Small intestine (tissue), 7 donors: Measurements from ENCODE around the gene NCEH1. TPM values are rescaled to one million over a fixed set of nuclear protein-coding genes. Genes with fewer than 3 reads are reported as not detected.
"Not testable (repeated sequence)": the region's sequence is repeated elsewhere in the genome, so short reads cannot be mapped to it uniquely, and the experiment has no call there.

Source experiments
- DNase-seq, 2 donors: peaks; one replicate each; pipeline versions ENCODE4 v3.0.0 to v3.0.0-alpha.2; 2013
- FAIRE-seq: peaks from 2 replicates; lab custom pipeline; 2012; peaks lifted over from hg19 to GRCh38; lab: Jason Lieb, UNC
- H3K27ac ChIP-seq, 3 donors: one replicate each; pipeline ENCODE4 v1.5.1; 2013; ENCODE audit warnings: low read length in 2 of 3, mild to moderate bottlenecking in 2 of 3, control low read depth in 1 of 3, inconsistent platforms in 1 of 3, low read depth in 1 of 3, moderate library complexity in 1 of 3
- H3K27me3 ChIP-seq, 3 donors: one replicate each; pipeline ENCODE4 v1.6.1; 2013; ENCODE audit warnings: low read length in 3 of 3, inconsistent platforms in 1 of 3; ENCODE audit not compliant: control insufficient read depth in 3 of 3, insufficient read depth in 3 of 3
- H3K36me3 ChIP-seq, 3 donors: one replicate each; pipeline ENCODE4 v1.6.1; 2013; ENCODE audit warnings: low read length in 3 of 3, inconsistent platforms in 1 of 3, low read depth in 1 of 3, mild to moderate bottlenecking in 1 of 3, moderate library complexity in 1 of 3; ENCODE audit not compliant: control insufficient read depth in 3 of 3, insufficient read depth in 2 of 3
- H3K4me1 ChIP-seq, 3 donors: one replicate each; pipeline ENCODE4 v1.6.1; 2013; ENCODE audit warnings: low read length in 2 of 3, inconsistent platforms in 1 of 3, low read depth in 1 of 3, mild to moderate bottlenecking in 1 of 3, moderate library complexity in 1 of 3; ENCODE audit not compliant: control insufficient read depth in 3 of 3, insufficient read depth in 2 of 3
- H3K4me3 ChIP-seq, 3 donors: one replicate each; pipeline ENCODE4 v1.5.1; 2013; ENCODE audit warnings: low read length in 3 of 3, control low read depth in 1 of 3, inconsistent platforms in 1 of 3, low read depth in 1 of 3, mild to moderate bottlenecking in 1 of 3, moderate library complexity in 1 of 3
- H3K9me3 ChIP-seq, 2 donors: one replicate each; pipeline ENCODE4 v1.6.1; 2013; ENCODE audit warnings: low read depth in 1 of 2, low read length in 1 of 2; ENCODE audit not compliant: control insufficient read depth in 2 of 2, insufficient read depth in 1 of 2
- WGBS, 3 donors: extraction: QIAGEN DNeasy Blood & Tissue Kit; methylation state at CpG; one replicate each; pipeline ENCODE4 v1.1.7; 2013; 5-methylcytosine and 5-hydroxymethylcytosine counted together
- polyA plus RNA-seq, 4 donors: library from polyadenylated mRNA; stranded (reverse) in 3 of 4; unstranded in 1 of 4; fragments of 200-250 nt in 3 of 4; fragments of 120-200 nt in 1 of 4; gene quantifications; one replicate each; pipeline versions ENCODE4 v1.2.1 to v1.2.3, GENCODE V29; 2013
- donor health status: healthy with polysubstance abuse.
- donor health status: control.
- donor health status: control.
- donor health status: Bipolar disorder and iron deficiency.
- donor health status: healthy.

Gene NCEH1
- polyA plus RNA-seq, 4 donors: 1.1 to 7.0 (median 3.3) TPM

DNA sequence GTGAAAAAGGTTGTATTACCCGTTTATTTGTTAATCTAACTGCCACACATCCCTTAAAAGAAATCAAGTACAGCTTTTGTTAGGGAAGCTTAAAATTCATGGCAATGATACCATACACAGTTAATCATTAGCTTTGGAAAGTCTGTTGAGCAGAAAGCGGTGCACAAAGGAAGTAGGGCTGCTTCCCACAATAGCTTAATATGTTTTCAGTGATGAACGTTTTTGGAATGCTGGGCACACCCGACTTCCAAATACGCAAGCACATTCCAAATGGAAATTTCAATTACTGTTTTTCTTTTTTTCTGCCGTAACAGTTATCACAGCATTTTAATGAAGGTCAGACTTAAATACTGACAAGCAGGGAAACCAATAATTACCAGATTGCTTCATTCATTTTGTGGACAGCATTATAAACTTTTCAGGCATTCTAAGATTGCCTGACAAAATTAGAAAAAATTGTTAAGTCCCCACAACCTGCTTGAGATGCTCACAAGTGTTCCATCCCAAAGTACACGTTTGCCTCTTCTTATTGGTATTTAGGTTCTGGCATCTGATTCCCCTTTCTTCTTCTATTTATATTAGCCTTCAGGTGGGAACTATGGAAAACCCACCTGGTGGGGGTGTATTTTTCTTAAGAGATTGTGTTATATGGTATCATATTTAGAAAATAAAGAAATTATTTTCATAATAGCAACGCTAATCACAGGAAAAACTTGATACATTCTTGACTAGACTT lies 38.5 kb upstream of the NCEH1 start:
- FAIRE-seq (no peak), DNase-seq (peak; percentile 60 to 62)
- Histone ChIP-seq H3K27me3 (no peaks in the 10 kb centered on the region), H3K36me3 (no peaks in the 10 kb centered on the region), H3K4me3 (peak overlapping the region in 2 of 3 donors; percentile 43 to 83), H3K9me3 (no peaks in the 10 kb centered on the region), H3K4me1 (no peaks in the 10 kb centered on the region), H3K27ac (peak overlapping the region in 1 of 3 donors; percentile 66)
- WGBS, 3 donors: 13 to 28% (median 16%) methylated on average over 8 of the region's 8 CpGs

DNA sequence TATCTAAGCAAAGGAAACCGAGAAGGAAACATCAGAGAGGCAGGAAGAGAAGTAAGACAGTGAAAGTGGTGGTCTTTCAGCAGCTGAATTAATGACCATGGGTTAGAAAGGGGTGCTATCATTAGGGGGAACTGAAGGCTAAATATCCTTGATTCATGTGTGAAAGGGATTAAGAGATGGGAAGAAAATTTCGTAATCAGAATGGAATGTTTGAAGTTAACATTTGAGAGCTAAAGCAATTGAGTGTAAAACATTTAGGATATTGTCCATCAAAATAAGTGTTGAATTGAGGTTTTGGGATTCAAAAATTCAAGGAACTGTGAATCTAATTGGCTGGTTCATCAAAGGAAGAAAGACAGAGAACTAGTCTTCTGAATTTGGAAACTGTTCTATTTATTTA lies 35.6 kb upstream of the NCEH1 start:
- 69 to 85% (median 80%) methylated on average over 2 of the region's 2 CpGs for WGBS, 3 donors

DNA sequence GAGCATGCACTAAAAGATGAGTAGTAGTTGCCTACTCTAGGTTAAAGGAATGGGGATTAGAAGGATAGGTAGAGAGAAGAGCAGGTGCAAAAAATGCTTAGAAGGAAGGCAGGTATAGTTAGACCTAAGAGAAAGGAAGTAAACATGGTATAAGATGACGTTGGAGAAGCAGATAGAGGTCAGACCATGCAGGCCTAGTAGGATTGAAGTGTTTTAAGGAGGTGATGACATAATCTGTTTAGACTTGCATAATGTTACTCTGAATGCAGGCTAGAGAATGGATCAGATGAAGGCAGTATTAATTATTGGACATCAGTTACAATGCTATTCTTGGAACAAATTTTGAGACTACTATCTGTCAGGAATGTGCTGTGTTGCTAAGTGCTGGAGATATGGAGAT lies 28.6 kb upstream of the NCEH1 start:
- no peaks in the 10 kb centered on the region for H3K4me1 ChIP-seq
- 13 to 38% (median 26%) methylated on average over 1 of the region's 1 CpG for whole genome bisulfite sequencing, 3 donors
- no peak overlapping the region for H3K27ac ChIP-seq
- no peaks in the 10 kb centered on the region for H3K9me3 ChIP-seq
- no peaks in the 10 kb centered on the region for H3K36me3 ChIP-seq
- H3K4me3 ChIP-seq: no peak overlapping the region
- no peak for DNase-seq
- no peak for FAIRE-seq
- H3K27me3 ChIP-seq: no peaks in the 10 kb centered on the region

More for the DNA sequence above, 35.6 kb upstream of the NCEH1 start:
- Histone ChIP-seq H3K27ac (no peak overlapping the region), H3K27me3 (no peaks in the 10 kb centered on the region), H3K36me3 (no peaks in the 10 kb centered on the region), H3K4me3 (no peak overlapping the region), H3K4me1 (no peaks in the 10 kb centered on the region), H3K9me3 (no peaks in the 10 kb centered on the region)
- DNase-seq (no peak), FAIRE-seq (no peak)

DNA sequence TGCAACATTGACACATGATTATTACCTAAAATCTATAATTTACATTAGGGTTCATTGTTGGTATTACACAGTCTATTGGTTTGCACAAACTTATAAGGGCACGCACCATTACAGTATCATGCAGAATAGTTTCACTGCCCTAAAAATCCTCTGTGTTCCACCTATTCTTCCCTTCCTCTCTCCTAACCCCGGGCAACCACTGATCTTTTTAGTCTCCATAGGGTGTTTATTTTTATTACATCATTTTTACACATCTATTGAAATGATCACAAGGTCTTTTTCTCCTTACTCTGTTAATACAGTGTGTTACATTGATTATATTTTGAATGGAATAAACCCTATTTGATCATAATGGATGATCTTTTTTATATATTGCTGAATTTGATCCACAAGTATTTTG lies 24.1 kb upstream of the NCEH1 start:
- no peak for FAIRE-seq
- WGBS, 3 donors: 87 to 95% (median 92%) methylated on average over 2 of the region's 2 CpGs
- Histone ChIP-seq H3K4me1 (no peaks in the 10 kb centered on the region), H3K9me3 (no peaks in the 10 kb centered on the region), H3K36me3 (no peaks in the 10 kb centered on the region), H3K4me3 (no peak overlapping the region), H3K27me3 (no peaks in the 10 kb centered on the region), H3K27ac (no peak overlapping the region)
- no peak for DNase-seq

DNA sequence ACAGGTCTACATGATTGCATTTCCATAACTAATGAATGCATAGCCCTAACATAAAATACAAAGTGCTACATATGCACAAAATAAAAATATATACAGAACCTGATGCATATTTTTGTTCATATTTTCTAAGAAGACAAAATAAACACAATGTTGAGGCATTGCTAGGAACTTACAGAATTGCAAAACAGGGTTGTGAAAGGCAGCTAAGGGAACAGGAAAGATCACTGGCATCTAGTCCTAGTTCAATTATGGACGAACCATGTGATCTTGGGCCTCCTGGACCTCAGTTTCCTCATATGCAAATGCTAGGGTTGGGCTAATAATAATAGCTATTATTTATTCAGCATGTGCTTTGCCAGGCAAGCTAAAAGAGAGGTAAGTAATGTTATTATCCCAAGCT lies 15.5 kb upstream of the NCEH1 start:
- no peak for FAIRE-seq

DNA sequence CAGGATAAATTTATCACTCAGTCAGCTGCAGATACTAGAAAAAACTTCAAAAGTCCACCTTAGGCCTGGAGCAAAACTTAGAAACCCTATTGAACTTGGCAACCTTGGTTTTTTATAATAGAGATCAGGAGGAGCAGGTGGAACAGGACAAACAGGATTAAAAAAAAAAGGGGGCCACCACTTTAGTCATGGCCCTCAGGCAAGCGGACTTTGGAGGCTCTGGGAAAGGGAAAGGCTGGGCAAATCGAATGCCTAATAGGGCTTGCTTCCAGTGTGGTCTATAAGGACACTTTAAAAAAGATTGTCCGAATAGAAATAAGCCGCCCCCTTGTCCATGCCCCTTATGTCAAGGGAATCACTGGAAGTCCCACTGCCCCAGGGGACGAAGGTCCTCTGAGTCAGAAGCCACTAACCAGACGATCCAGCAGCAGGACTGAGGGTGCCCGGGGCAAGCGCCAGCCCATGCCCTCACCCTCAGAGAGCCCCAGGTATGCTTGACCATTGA lies 11.7 kb upstream of the NCEH1 start:
- peaks cover 0 to 21% of the 10 kb centered on the region in 2 donors for H3K9me3 ChIP-seq
- not testable (repeated sequence) for H3K27me3 ChIP-seq, DNase-seq, H3K4me1 ChIP-seq, FAIRE-seq, H3K27ac ChIP-seq, H3K4me3 ChIP-seq, H3K36me3 ChIP-seq
- WGBS, 3 donors: 59 to 81% (median 69%) methylated on average over 8 of the region's 8 CpGs

More for the DNA sequence above, 15.5 kb upstream of the NCEH1 start:
- DNase-seq: no peak
- H3K36me3 ChIP-seq: no peaks in the 10 kb centered on the region
- no peak overlapping the region for H3K27ac ChIP-seq
- no peaks in the 10 kb centered on the region for H3K27me3 ChIP-seq
- H3K9me3 ChIP-seq: peaks cover 0 to 3% of the 10 kb centered on the region in 2 donors
- WGBS, 3 donors: 68 to 86% (median 79%) methylated on average over 1 of the region's 1 CpG
- H3K4me1 ChIP-seq: no peaks in the 10 kb centered on the region
- no peak overlapping the region for H3K4me3 ChIP-seq

DNA sequence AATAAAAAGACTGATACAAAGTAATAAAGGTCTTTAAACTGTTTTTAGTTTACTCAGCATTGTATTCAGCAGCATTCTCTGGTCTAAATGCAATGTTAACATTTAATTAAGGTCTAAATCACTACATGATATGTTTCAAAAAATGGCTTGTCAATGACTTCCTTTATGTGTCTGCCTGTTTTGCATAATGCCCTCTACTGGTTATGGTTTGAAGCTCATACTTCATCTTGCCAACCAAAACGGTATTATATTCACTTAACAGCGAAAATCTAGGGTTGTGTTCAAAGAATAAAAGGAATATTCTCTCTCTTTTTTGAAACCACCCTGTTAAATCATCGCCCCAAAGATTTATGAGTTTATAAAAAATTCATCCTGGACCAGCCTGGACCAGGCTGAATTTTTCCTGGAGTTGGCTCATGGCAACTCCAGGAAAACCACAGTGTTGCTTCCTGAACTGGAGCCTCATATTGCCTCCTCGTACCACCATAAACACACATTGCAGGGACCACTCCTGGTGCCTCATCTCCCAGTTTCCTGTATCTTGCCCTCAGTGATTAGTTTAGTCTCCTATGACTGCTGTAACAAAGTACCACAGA lies 6.7 kb upstream of the NCEH1 start:
- H3K4me3 ChIP-seq: no peak overlapping the region
- FAIRE-seq: no peak
- no peak overlapping the region for H3K27ac ChIP-seq
- H3K36me3 ChIP-seq: no peaks in the 10 kb centered on the region
- DNase-seq: peak in 1 of 2 donors; percentile 32
- peaks cover 0 to 18% of the 10 kb centered on the region in 2 donors for H3K9me3 ChIP-seq
- no peaks in the 10 kb centered on the region for H3K27me3 ChIP-seq
- 64 to 74% (median 70%) methylated on average over 4 of the region's 4 CpGs for WGBS, 3 donors
- no peaks in the 10 kb centered on the region for H3K4me1 ChIP-seq

DNA sequence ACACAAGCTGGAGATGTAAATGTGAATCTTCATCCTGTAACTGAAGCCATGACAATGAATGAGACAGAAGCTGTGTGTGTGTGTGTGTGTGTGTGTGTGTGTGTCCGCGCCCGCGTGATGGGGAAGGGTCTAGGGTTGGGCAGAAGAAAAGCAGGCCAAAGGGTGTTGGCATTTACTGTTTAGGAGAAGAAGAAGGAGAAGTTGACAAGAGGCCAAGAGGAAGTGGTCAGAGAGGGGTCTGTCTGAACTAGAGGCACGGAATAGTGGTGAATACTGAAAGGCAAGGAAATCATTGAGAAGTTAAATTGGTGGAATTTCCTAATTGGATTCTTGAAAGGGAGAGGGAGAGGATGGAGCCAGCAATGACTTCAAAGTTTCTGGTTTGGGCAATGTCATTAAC lies 5.6 kb upstream of the NCEH1 start:
- Histone ChIP-seq H3K36me3 (no peaks in the 10 kb centered on the region), H3K9me3 (peaks cover 0 to 18% of the 10 kb centered on the region in 2 donors), H3K27ac (no peak overlapping the region), H3K27me3 (no peaks in the 10 kb centered on the region), H3K4me1 (peaks cover 0 to 5% (median 0%) of the 10 kb centered on the region in 3 donors), H3K4me3 (no peak overlapping the region)
- FAIRE-seq (no peak), DNase-seq (no peak)
- 50 to 79% (median 67%) methylated on average over 5 of the region's 5 CpGs for WGBS, 3 donors
